Peyer's patch (tissue), 4 donors: ENCODE measurements around the gene NFAM1. TPM values are rescaled to one million over a fixed set of nuclear protein-coding genes. Genes with fewer than 3 reads are reported as not detected.

Experiments
- DNase-seq, 3 donors: peaks; one replicate each; pipeline ENCODE4 v3.0.0-alpha.2; 2017 to 2019
- H3K27ac ChIP-seq, 4 donors: fragments of 200-600 bp; sonication (generic); one replicate each; pipeline ENCODE4 v1.5.1; 2016 to 2019
- H3K27me3 ChIP-seq, 2 donors: fragments of 200-600 bp; sonication (generic); one replicate each; pipeline ENCODE4 v1.5.1; 2019
- H3K36me3 ChIP-seq, 3 donors: fragments of 200-600 bp; sonication (generic); one replicate each; pipeline ENCODE4 v1.5.1; 2016 to 2019
- H3K4me1 ChIP-seq, 4 donors: fragments of 200-600 bp; sonication (generic); one replicate each; pipeline ENCODE4 v1.5.1; 2016 to 2019
- H3K4me3 ChIP-seq, 4 donors: fragments of 200-600 bp; sonication (generic); 1 replicate in 3 of 4; 2 replicates in 1 of 4; pipeline ENCODE4 v1.5.1; 2016 to 2019; ENCODE audit warnings: mild to moderate bottlenecking in 1 of 4
- H3K9me3 ChIP-seq, 4 donors: fragments of 200-600 bp; sonication (generic); one replicate each; pipeline ENCODE4 v1.5.1; 2016 to 2019; ENCODE audit warnings: mild to moderate bottlenecking in 1 of 4
- CTCF ChIP-seq, 6 experiments: fragments of 450-650 bp in 4 of 6; fragments of 200-600 bp in 2 of 6; sonication (generic) in 1 of 6; IDR thresholded peaks; one replicate each; pipeline ENCODE4 v1.5.1; 2017 to 2019; ENCODE audit warnings: antibody characterized with exemption in 6 of 6, mild to moderate bottlenecking in 3 of 6, moderate library complexity in 1 of 6
- POLR2A ChIP-seq, 2 donors: fragments of 450-650 bp; IDR thresholded peaks; one replicate each; pipeline ENCODE4 v1.5.1; 2017; ENCODE audit warnings: antibody characterized with exemption in 2 of 2, mild to moderate bottlenecking in 2 of 2, moderate library complexity in 2 of 2
- total RNA-seq, 4 donors: library from RNA; depleted of rRNA; stranded (reverse); fragments of >200 nt; gene quantifications; one replicate each; pipeline ENCODE4 v1.1.0, GENCODE V29; 2016

NFAM1 gene
- total RNA-seq, 4 donors from 2014 or later, result 0.35 to 2.4 (median 1.0) TPM

DNA sequence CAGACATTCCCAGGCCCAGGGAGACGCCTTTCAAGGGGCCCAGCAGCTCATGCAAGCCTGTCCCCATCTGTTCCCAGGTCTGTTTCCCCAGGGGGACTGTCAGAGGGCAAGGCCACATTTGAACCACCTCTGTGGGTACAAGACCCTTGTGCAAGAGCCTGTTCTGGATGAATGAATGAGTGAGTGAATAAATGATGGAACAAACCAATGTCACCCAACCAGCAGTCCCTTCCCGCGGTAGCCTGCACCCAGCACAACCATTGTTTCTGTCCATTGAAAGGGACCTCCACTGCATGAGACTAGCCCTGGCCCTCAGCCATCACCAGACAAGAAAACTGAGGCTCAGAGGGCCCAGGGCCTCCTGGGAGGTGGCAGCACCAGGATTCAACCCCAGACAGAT lies 92.1 kb downstream of the NFAM1 start:
- no peak overlapping the region for H3K4me3 ChIP-seq
- H3K36me3 ChIP-seq, result no peaks in the 10 kb centered on the region
- H3K9me3 ChIP-seq, result no peaks in the 10 kb centered on the region
- no peaks in the 10 kb centered on the region for H3K27me3 ChIP-seq
- no peak for TF ChIP-seq CTCF (IDR thresholded peaks at IDR 0.05)
- no peak for TF ChIP-seq POLR2A (IDR thresholded peaks at IDR 0.05)
- H3K27ac ChIP-seq, result no peak overlapping the region
- DNase-seq, result no peak
- H3K4me1 ChIP-seq, result peaks cover 0 to 23% (median 3%) of the 10 kb centered on the region in 4 donors

DNA sequence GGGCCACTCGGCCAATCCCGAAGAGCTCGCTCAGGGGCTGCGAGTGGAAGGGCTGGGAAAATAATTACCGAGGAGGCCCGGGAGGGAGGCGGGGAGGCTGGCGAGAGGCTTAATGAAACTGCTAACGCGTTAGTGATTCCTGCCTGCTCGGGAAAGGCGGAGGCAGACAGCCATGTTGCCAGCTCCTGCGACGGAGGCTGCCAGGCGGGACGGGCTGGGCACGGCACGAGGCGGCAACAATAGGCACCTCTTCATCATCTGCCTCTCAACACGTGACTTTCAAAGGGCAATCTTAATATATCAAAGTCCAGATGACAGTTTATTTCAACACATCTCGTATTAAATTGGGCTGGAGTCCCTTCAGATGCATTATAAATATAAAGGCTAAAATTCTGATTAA lies 93.7 kb downstream of the NFAM1 start:
- Histone ChIP-seq H3K27me3 (no peaks in the 10 kb centered on the region), H3K4me1 (peaks cover 0 to 23% (median 3%) of the 10 kb centered on the region in 4 donors), H3K36me3 (no peaks in the 10 kb centered on the region), H3K9me3 (no peaks in the 10 kb centered on the region), H3K27ac (no peak overlapping the region), H3K4me3 (peak overlapping the region in 2 of 4 donors; percentile 26 to 42)
- TF ChIP-seq POLR2A (IDR thresholded peaks at IDR 0.05) (no peak), CTCF (IDR thresholded peaks at IDR 0.05) (no peak)
- DNase-seq, result peak in 2 of 3 donors; percentile 74 to 77

- no peaks in the 10 kb centered on the region for H3K36me3 ChIP-seq
- no peak for TF ChIP-seq POLR2A (IDR thresholded peaks at IDR 0.05)
- no peak for TF ChIP-seq CTCF (IDR thresholded peaks at IDR 0.05)
Observed at GRCh38 chr22:42337356-42337755, 94.8 kb downstream of the NFAM1 start.

DNA sequence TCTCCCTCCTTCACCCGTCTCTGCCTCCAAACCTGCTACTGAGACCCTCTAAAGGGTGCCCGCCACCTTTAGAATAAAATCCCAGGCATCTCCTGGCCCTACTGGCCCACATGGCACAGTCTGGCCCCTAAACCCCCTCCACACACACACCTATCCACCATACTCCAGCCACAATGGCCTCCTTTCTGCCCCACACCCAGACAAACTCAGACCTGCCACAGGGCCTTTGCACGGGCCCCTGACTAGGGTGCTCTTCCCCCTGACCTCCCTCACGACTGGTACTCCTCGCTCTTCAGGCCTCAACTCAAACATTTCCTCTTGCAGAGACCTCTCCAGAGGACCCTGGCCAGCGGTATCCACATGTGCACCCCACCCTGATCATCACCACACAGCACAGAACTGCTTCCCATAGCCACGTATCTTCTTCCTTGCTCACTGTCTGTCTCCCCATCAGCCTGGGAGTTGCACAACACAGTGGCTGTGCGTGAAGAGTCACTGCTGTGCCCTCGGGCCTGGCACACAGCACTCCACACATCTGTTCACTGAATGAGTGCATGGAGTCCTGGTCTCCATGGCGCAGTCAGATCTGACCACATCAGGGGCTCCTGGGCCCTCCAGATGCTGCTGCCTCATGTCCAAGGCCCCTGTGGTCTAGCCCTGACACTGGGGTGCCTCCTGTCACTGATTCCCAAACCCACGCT lies 95.5 kb downstream of the NFAM1 start:
- no peak overlapping the region for H3K4me3 ChIP-seq
- TF ChIP-seq CTCF (IDR thresholded peaks at IDR 0.05) (no peak), POLR2A (IDR thresholded peaks at IDR 0.05) (no peak)

More at GRCh38 chr22:42337356-42337755, 94.8 kb downstream of the NFAM1 start:
- Histone ChIP-seq H3K27ac (no peak overlapping the region), H3K4me3 (no peak overlapping the region), H3K9me3 (no peaks in the 10 kb centered on the region), H3K4me1 (peaks cover 0 to 14% (median 1%) of the 10 kb centered on the region in 4 donors), H3K27me3 (no peaks in the 10 kb centered on the region)
- DNase-seq, result no peak

DNA sequence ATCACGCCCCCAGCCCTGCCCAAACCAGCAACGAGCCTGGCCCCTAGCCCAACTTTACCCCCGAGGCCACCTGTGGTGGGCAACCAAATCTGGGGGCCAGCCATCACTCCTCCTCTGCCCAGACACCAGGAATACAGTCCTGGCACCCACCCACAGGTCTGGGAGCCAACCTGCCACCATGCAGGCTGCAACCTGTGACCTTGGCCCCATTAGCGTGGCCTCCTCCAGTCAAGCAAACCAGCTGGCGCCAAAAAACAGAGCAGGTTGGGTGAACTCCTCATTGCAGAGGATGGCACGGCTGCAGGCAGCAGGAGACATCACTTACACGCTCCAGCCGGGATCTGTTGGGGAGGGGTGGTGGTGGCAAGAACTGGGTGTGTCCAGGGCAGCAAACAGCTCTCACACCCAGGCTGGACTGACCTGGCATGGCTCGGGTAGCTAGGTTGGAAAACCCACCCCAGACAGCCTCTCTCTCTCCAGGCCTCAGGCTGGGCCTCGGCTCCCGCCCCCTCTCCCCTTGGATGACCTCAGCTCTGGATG lies 96.3 kb downstream of the NFAM1 start:
- no peaks in the 10 kb centered on the region for H3K9me3 ChIP-seq
- no peak overlapping the region for H3K27ac ChIP-seq
- no peak for TF ChIP-seq POLR2A (IDR thresholded peaks at IDR 0.05)
- no peak for TF ChIP-seq CTCF (IDR thresholded peaks at IDR 0.05)
- H3K4me3 ChIP-seq, result no peak overlapping the region
- H3K4me1 ChIP-seq, result peaks cover 0 to 11% (median under 1%) of the 10 kb centered on the region in 4 donors
- H3K27me3 ChIP-seq, result no peaks in the 10 kb centered on the region
- no peak for DNase-seq
- H3K36me3 ChIP-seq, result no peaks in the 10 kb centered on the region

More for the DNA sequence above, 95.5 kb downstream of the NFAM1 start:
- Histone ChIP-seq H3K9me3 (no peaks in the 10 kb centered on the region), H3K27ac (no peak overlapping the region), H3K36me3 (no peaks in the 10 kb centered on the region), H3K27me3 (no peaks in the 10 kb centered on the region), H3K4me1 (peaks cover 0 to 13% (median 1%) of the 10 kb centered on the region in 4 donors)
- no peak for DNase-seq
